NB4 (cell line): ENCODE data around the gene NDC1.

Experiments
- CTCF ChIP-seq: IDR thresholded peaks from one replicate; pipeline ENCODE4 v1.5.1; 2012; ENCODE audit warnings: low read depth, low read length
- MAX ChIP-seq: IDR thresholded peaks from 2 replicates; pipeline ENCODE4 v1.6.1; 2011; ENCODE audit warnings: low read depth, low read length
- MYC ChIP-seq: IDR thresholded peaks from 2 replicates; pipeline ENCODE4 v1.6.1; 2011; ENCODE audit warnings: low read depth, low read length
- POLR2A ChIP-seq: IDR thresholded peaks from 2 replicates; pipeline ENCODE4 v1.6.1; 2011; ENCODE audit warnings: mild to moderate bottlenecking; ENCODE audit not compliant: insufficient read length; ENCODE audit errors: extremely low read depth

- no peak for TF ChIP-seq POLR2A
- peak; percentile 70 for TF ChIP-seq CTCF
- TF ChIP-seq MAX = no peak
- no peak for TF ChIP-seq MYC
Observed at GRCh38 chr1:53715478-53715877, 122.6 kb downstream of the NDC1 start.
